ENCODE measurements around the gene AGAP3.
A peak's percentile ranks its signal among the peaks of the same experiment; 100 is the strongest.
"Not testable (repeated sequence)": the region's sequence is repeated elsewhere in the genome, so short reads cannot be mapped to it uniquely, and the experiment has no call there.

The AGAP3 gene

DNA sequence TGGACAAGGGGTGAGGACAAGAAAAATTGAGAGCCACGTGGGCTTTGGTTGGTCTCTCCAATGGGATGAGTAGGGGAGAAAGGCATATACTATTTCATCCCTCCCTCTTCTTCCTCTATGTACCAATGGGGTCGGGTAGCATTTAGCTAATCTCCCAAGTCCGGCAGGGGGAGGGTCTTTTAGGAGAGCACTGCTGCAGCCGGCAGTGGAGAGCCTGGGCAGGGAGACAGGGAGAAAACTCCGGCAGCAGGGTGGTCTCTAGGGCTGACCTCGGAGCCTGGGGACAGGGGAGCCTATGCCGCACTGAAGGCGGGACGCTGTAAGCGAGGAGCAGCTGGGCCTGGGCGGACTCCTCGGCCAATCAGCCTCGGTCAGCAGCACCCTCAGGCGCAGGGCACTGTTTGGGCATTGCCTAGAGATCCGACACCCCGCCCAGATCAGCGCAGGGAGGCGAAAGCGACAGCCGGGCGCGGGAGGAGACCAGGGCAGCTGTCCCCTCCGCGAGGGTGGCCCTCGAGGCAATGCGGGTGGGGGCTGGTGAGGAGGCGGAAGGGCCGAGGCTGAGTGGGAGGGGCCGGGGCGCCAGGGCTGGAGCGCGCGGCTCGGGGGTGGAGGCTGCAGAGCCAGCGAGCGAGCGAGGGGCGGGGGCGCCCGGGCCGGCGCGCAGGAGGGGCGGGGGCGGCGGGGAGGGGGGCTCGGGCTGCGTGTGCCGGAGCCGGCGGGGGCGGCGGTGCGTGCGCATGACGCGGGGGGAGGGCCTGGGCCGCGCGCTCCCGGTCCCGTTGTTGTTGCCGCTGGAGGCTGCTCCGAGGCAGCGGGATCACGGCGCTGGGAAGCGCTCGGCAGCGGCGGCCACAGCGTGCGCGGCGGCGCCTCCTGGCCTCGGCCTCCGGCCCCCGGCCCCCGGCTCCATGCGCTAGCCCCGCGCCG is at the start of gene AGAP3:
Gene AGAP3 (plus strand): TSS at position 785 of the 930 bp plus-strand sequence. CDS start 267 bp downstream, outside the sequence.
- DNase-seq: peak; percentile 50 to 72

DNA sequence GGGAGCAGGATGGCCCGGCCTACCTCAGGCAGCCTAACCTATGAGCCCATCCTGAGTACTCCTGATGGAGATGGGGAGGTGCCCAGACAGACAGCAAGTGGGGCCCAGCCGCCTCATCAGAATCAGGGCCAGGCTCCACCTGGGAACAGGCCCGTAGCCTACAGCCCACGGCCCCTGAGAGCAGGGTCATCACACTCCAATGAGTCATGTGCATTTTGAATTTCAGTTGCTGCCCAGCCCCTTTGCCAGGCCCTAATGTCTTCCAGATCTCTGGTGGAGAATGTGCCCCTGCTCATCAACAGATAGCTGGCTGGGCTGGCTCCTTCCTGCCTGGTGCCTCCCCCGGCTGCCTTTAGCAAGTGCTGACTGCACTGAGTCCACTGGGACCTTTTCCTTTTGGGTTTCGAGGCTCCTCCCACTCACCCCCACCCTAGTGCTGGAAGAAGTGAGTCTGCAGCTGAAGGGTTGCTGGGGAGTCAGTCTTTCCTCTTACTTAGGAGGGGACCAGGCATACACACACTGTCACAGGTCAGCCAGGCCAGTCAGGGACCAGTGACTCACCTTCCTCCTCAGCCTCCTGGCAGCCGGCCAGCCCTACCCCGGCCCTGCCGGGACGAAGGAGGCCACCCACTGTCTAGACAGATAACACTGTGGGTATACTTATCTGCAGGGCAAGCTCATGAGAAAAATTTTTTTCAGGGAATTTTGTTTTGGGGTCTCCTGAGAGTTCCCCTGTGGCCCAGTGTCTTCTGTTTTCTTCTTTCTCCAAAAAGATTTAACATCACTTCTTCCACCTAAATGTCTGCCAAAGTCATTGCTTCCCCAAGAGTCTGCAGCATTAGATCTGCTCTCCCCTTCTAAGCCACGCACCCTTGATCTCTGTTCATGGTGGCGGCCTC is 47.1 kb upstream of the AGAP3 start:
- DNase-seq: peak; percentile 77 to 90

DNA sequence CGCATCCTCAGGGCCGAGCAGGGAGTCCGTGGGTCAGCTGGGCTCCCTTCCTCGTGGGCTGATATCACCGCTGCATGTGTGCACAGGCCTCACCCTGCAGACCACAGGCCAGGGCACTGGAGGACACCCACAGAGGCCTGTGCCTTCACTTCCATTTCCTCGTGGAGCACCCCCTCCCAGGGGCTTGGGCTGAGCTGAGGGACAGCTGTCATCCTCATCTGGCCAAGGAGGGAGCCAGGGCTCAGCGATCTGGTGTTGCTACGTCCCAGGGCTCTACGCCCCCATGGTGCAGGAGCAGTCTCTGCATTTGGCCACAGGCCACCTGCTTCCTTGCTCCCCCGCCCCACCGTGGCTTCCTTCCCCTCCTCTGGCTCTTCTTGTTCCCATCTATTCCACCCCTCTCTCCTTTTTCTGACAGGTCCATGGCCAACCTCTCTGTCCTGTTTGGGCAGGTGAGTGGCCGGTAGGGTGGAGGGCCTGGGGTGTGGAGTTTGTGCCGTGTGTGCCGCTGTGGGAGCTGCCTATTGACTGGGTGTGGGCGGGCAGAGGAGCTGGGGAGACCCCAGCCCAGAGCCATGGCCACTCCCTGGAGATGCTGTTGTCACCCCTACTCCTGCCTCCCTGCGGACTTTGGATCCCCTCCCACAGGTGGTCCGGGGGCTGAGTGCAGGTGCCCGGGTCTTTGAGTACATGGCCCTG is 46.3 kb upstream of the AGAP3 start:
- DNase-seq: no peak

DNA sequence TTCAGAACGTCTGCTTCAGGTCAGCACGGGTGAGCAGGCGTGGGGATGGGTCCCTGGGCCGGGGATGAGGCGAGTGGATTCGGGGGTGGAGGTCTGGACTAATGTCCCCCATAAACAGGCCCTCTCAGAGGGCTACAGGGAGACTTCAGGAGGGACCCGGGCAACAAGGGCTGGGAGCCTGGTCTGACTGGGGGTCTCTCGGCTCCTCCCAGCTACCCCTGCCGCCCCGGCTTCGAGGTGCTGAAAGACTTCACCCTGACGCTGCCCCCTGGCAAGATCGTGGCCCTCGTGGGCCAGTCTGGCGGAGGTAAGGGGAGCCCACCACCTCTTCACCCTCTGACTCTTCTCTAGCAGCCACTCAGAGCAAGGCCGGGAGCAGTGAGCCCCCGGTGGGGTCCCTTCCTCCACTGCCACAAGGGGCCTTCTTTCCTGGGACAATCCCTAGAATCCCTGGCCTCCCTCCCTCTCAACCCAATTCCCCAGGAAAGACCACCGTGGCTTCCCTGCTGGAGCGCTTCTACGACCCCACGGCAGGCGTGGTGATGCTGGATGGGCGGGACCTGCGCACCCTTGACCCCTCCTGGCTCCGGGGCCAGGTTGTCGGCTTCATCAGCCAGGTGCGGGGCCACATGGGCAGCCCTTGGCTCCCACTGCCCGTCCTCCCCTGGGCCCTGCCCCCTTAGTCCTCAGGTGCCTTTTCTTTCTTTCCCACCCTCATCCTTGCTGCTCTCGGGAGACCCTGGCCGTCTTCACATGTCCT is 45.5 kb upstream of the AGAP3 start:
- no peak for DNase-seq

DNA sequence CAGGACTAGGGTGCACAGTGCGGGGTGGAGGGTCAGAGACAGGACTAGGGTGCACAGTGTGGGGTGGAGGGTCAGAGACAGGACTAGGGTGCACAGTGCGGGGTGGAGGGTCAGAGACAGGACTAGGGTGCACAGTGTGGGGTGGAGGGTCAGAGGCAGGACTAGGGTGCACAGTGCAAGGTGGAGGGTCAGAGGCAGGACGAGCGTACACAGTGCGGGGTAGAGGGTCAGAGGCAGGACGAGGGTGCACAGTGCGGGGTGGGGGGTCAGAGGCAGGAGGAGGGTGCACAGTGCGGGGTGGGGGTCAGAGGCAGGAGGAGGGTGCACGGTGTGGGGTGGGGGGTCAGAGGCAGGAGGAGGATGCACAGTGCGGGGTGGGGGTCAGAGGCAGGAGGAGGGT is 42.8 kb upstream of the AGAP3 start:
- not testable (repeated sequence) for DNase-seq

DNA sequence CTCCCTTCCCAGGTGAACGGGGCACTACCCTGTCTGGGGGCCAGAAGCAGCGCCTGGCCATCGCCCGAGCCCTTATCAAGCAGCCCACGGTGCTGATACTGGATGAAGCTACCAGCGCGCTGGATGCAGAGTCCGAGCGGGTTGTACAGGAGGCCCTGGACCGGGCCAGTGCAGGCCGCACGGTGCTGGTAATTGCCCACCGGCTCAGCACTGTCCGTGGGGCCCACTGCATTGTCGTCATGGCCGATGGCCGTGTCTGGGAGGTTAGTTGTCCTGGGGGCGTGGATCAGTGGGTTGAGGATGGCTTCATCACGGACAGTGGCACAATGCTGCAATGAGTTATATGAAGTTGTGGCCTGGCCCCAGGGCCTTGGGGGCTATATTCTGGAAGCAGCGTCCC is 42.3 kb upstream of the AGAP3 start:
- no peak for DNase-seq

DNA sequence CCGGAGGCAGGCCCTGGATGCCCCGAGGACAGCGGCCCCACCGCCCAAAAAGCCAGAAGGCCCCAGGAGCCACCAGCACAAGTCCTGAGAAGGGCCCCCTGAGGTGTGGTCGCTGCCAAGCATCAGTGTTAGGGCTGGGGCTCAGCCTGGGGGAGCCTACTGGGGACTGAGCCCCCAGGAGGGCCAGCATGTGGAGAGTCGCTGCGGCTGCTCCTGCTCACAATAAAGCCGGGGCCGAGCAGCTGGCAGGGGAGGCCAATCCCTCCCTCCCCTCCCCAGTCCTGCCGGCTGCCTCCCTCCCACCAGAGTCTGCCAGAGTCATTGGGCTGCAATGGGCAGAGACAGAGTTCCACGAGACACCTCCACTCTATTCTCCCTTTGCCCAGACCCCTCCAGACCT is 41.0 kb upstream of the AGAP3 start:
- no peak for DNase-seq

DNA sequence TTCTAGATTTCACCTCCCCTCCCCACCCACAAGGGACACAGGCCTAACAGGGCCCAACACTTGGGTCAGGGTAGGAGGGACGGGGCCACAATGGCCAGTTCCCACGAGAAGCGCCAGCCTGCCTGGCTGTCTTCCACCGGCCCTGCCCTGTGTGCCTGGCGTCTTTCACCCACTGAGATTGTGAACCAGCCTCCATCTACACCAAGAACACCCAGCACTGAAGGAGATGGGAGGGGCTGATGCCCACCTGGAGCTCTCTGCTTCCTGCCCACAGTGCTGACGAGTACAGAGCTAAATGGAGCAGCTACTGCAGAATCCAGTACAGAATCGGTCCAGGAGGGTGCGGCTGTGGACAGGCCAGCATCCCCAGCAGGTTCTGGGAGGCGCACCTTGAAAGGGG is 40.3 kb upstream of the AGAP3 start:
- no peak for DNase-seq

DNA sequence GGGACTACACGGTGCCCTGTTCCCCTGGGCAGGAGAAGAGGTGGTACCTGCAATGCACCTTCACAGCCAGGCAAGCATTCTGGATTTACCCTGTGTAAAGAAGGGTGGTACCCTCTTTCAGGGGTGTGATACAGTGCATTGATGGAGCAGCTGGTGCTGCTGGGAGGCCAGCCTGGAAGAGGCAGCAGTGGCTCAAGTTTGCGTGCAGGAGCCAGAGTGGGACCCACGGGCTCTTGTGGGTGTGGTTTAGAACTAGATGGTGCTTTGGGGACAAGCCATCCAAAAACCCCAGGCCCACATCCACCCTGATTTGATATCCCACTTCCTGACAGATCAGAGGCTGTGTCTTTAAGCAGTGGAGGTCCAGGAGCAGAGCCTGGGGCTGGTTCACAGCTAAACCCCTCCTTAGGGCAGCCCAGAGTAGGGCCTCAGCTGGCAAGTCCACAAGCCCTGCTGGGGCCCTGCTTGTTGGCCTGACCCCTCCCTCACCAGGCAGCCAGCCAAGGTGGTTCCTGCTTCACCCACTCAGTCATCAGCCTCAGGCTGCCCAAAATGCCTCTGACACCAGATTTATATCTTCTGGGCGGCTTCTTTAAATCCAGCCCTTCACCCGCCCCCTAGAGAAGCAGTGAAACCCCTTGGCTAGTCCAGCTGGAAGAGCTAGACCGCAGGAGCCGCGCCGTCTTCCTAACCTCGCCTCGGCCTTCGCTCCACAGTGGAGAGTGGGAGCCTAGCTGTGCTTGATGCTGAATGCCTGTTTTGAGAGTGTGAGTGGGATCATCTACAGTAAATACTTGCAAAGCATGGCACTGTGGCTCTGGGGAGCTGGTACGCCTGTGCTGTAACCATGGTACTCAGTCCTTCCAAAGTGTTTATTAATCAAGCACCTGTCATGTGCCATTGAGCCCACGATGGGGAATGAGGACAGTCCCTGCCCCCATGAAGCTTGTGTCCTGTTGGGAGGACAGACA is 39.4 kb upstream of the AGAP3 start:
- DNase-seq: no peak

DNA sequence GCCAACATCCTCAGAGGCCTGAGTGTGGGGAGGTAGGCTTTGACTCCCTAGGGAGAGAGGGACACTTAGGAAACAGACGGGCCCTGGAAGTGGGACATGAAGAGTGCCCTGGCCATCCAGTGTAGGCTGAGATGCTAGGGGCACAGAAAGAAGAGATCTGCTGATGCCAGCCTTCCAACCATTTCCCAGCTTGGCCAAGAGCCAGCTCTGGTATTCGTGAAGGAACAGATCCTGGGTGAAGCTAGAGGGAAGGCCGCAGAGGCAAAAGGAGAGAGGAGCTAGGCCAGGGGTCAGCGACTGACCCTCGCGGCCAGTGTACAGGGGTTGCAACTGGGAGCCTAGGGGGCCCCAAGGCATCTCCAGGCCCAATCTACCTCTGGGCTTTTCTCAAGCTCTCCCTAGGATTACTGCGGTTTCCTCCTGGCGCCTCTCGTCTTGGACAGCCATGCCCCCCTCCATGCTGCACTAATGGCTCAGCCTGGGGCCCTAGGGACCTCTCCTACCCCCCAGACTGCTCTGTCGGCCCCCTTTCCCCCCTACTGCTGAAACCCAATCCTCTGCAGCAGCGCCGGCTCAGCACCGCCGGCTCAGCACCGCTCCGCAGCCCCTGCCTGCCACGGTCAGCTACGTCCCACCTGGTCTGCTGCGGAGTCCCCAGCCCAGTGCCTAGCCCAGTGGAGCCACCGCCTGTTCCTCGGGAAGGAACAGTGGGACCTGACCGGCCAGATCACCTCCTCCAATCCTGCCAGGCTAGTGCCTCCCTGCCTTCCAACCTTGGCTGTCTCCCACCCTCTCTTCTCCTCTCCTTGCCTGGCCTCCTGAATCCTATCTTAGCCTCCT is 38.1 kb upstream of the AGAP3 start, which contains the start of gene ASIC3:
Gene ASIC3 (plus strand): TSS at position 556 of the 840 bp plus-strand sequence. CDS start 355 bp downstream, outside the sequence.
- no peak for DNase-seq

DNA sequence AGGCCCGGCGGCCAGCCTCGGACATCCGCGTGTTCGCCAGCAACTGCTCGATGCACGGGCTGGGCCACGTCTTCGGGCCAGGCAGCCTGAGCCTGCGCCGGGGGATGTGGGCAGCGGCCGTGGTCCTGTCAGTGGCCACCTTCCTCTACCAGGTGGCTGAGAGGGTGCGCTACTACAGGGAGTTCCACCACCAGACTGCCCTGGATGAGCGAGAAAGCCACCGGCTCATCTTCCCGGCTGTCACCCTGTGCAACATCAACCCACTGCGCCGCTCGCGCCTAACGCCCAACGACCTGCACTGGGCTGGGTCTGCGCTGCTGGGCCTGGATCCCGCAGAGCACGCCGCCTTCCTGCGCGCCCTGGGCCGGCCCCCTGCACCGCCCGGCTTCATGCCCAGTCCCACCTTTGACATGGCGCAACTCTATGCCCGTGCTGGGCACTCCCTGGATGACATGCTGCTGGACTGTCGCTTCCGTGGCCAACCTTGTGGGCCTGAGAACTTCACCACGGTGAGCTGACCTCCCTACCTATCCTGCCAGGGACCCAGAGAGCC is 37.3 kb upstream of the AGAP3 start:
- no peak for DNase-seq

DNA sequence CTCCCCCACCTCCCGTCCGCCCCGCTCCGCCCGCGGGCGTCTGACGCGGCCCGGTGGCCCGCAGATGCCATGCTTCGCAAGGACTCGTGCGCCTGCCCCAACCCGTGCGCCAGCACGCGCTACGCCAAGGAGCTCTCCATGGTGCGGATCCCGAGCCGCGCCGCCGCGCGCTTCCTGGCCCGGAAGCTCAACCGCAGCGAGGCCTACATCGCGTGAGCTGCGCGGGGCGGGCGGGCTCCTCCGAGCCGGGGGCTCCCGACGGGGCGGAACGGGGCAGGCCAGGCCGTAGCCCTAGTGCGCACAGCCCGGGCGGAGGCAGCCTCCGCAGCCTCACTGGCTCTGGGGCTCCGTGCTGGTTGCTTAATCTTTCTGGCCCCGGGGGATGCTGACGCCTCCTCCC is 35.2 kb upstream of the AGAP3 start:
- no peak for DNase-seq

DNA sequence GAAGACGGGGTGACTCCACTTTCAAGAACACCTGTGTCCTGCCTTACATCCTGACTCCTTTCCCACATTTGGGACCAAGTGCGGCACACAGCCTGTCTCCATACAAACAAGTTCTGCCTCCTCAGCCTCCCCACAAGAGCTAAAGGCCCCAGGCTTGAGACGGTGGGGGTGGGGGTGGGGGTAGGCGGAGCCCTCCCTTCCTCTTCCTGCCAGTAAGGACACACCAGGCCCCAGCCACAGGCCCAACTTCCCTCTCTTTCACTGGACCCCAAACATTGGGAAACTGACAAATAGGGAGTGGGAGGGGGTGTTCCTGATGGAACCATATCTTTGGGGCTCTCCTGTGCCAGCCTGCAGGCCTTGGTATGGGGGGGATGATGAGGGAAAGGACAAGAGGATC is 33.2 kb upstream of the AGAP3 start:
- DNase-seq: no peak

DNA sequence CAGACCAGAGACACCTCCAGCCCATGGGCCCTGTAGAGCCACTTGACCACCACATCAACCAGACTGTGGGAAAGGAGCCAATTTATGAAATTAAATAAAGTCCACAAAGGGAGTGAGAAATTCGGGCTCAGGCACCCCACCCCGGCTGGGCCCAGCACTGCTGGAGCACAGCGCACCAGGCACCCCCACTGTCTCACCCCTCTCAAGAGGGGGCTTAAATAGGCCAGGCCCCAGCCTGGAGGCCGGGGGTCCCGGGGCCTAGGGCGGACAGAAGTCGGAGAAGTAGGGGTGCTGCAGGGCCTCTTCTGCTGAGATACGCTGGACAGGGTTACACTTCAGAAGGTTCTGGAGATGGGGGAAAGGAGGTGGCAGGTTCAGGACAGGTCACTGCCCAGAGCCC is 32.5 kb upstream of the AGAP3 start:
- no peak for DNase-seq

DNA sequence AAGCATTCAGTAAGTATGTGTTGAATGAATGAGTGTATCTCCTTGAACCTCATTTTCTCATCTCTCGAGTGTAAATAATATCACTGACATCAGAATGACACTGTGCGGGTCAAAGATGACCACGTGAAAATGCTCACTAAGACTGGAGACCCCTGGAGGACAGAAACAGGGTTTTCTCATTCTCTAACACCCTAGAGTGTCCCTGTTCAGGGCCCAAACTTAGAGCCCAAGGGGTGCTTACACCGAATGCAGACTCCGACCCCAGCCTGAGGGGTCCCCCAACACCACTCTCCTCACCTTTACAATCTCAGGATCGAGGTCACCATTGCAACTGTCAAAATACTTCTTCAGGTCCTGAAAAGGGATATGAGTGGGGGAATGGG is 30.0 kb upstream of the AGAP3 start:
- DNase-seq: no peak

DNA sequence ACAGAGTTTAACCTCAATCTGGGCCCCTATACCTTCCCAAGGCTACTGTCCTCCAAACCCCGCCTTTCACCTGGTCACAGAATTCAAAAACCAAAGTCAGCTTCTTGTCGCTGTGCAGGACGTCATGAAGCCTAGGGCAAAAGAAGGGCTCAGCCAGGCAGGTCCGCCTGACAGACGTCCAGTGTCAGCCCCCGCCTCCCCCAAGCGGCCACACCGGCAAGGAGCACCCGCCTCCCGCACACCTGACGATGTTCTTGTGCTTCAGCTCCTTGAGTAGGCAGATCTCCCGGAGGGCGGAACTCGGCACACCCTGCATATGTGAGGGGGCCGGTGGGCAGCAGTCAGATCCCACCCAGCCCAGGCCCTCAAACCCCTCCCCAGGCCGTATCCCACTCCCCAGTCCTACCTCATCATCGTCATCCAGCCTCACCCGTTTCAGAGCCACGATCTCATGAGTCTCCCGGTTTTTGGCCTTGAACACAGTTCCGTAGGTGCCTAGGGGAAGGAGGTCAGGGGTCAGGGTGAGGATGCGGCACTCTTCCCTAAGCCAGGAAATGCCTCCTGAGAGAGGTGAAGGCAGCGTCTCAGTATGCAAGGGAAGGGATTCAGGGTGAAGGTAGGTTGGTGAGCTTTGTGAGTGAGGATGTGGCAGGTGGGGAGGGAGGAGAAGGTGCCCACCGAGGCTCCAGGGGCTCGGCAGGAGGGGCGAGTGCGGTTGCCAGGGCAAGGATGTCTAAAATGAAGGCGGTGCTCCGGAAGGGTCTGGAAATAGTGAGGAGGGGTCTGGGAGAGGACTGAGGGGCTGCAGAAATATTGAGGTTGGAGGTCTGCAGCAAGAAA is 29.4 kb upstream of the AGAP3 start:
- DNase-seq: no peak

DNA sequence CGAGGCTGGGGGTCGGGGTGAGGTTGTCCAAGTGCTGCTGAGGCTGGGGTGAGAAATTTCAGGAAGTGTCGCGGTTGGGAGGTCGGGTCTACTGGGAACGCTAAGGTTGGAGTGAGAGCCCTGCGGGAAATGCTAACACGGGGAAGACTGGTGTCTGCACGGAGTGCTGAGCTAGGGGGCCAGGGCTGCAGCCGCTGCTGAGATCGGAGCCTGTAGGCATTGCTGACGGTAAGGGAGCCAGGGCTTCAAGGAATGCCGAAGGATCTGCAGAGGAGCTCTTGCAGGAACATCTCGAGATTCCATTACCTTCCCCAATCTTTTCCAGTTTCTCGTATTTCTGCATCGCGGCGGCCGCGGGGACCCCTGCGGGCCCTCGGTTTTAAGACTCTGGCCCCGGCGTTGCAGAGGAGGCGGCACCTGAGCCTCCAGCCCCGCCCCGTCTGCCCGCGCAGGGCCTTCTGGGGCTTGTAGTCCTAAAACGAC is 28.7 kb upstream of the AGAP3 start, which contains the start of gene CDK5:
Gene CDK5 (minus strand): TSS at position 392 of the 483 bp plus-strand sequence. CDS start 49 bp downstream, at position 343.
- no peak for DNase-seq
